Ovary (tissue), 9 donors: ENCODE measurements around the gene QSOX2. TPM values are rescaled to one million over a fixed set of nuclear protein-coding genes. Genes with fewer than 3 reads are reported as not detected.

ENCODE experiments used
- DNase-seq, 5 donors: peaks; one replicate each; pipeline ENCODE4 v3.0.0-alpha.2; 2019 to 2020
- H3K27ac ChIP-seq, 2 donors: fragments of 200-600 bp; one replicate each; pipeline versions ENCODE4 v1.5.1 to v1.8.0; 2019 to 2022
- H3K27me3 ChIP-seq: fragments of 200-600 bp; one replicate; pipeline ENCODE4 v1.8.0; 2022
- H3K36me3 ChIP-seq: fragments of 200-600 bp; sonication (generic); one replicate; pipeline ENCODE4 v1.5.1; 2019
- H3K4me1 ChIP-seq: one replicate; pipeline ENCODE4 v1.8.1; 2013; ENCODE audit warnings: mild to moderate bottlenecking, moderate library complexity; ENCODE audit not compliant: insufficient read depth
- H3K4me3 ChIP-seq: fragments of 200-600 bp; sonication (generic); one replicate; pipeline ENCODE4 v1.5.1; 2017
- H3K9me3 ChIP-seq, 2 donors: fragments of 200-600 bp in 1 of 2; sonication (generic) in 1 of 2; one replicate each; pipeline versions ENCODE4 v1.5.1 to v1.8.1; 2013 to 2019; ENCODE audit warnings: mild to moderate bottlenecking in 1 of 2, moderate library complexity in 1 of 2
- CTCF ChIP-seq, 3 donors: fragments of 450-650 bp in 2 of 3; fragments of 200-600 bp in 1 of 3; IDR thresholded peaks; one replicate each; pipeline versions ENCODE4 v1.5.1 to v1.8.0; 2016 to 2022; ENCODE audit warnings: antibody characterized with exemption in 3 of 3, mild to moderate bottlenecking in 1 of 3
- EP300 ChIP-seq: sonication (generic); formaldehyde crosslinking; IDR thresholded peaks from one replicate; pipeline ENCODE4 v1.6.1; 2017; ENCODE audit warnings: antibody characterized with exemption
- POLR2A ChIP-seq: fragments of 450-650 bp; IDR thresholded peaks from one replicate; pipeline ENCODE4 v1.6.1; 2017; ENCODE audit warnings: antibody characterized with exemption, mild to moderate bottlenecking, moderate library complexity
- WGBS, 3 donors: extraction: QIAGEN DNeasy Blood & Tissue Kit in 1 of 3; methylation state at CpG; one replicate each; pipeline versions ENCODE4 v1.1.5 to v1.1.7; 2013 to 2017; 5-methylcytosine and 5-hydroxymethylcytosine counted together
- intact Hi-C, 4 donors: fragments of 100-400 bp; cut with DNase I; formaldehyde crosslinking; loops; one replicate each; pipeline versions ENCODE4 v1.11.0 to v1.15.1; 2022 to 2023
- polyA plus RNA-seq, 2 donors: library from polyadenylated mRNA; stranded (reverse); fragments of 200-250 nt in 1 of 2; fragments of 350-450 nt in 1 of 2; fragmentation: Illumina TruSeq in 1 of 2; extraction: RNeasy Lipid Tissue Mini Kit (QIAGEN cat#74804) in 1 of 2; gene quantifications; one replicate each; pipeline ENCODE4 v1.2.3, GENCODE V29; 2013 to 2014
- total RNA-seq, 7 donors: library from RNA; depleted of rRNA in 2 of 7; stranded (reverse); fragments of >200 nt in 2 of 7; fragmentation: NEBNext Ultra II Directional in 3 of 7; extraction: Animal tissue kit (Norgen Biotek cat#: 25700) in 3 of 7; gene quantifications; one replicate each; pipeline versions ENCODE4 v1.1.0 to v1.2.4, GENCODE V29; 2016 to 2023
- donor health status: DM: no; HTN: no; CAD: no; lungs with moderate emphysema.
- donor health status: DM: no; HTN: no; CAD: no.
- donor health status: Bipolar disorder and iron deficiency.
- donor health status: DM: yes; HTN: yes; CAD: no.
- donor health status: DM: no; HTN: no; CAD: no.
- donor health status: DM: yes; HTN: yes; CAD: no.

Gene QSOX2
- total and polyA plus RNA-seq, 9 donors = 5.6 to 14.3 (median 7.8) TPM

- H3K27me3 ChIP-seq = no peaks in the 10 kb centered on the region
- no peaks in the 10 kb centered on the region for H3K36me3 ChIP-seq
- TF ChIP-seq EP300 (no peak), CTCF (IDR thresholded peaks at IDR 0.05) (no peak), POLR2A (no peak)
- 79 to 83% (median 83%) methylated on average over 32 to 45 of the region's 50 CpGs for WGBS, 3 donors
- DNase-seq = no peak
- intact Hi-C loops = no loop called here
- no peak overlapping the region for H3K4me3 ChIP-seq
- H3K27ac ChIP-seq = no peak overlapping the region
- H3K9me3 ChIP-seq = no peaks in the 10 kb centered on the region
- peaks cover 21% of the 10 kb centered on the region for H3K4me1 ChIP-seq
Measured at GRCh38 chr9:136251264-136252115, 5.9 kb upstream of the QSOX2 start.

GRCh38 chr9:136250676-136251075, 5.1 kb upstream of the QSOX2 start:
- 60 to 70% (median 65%) methylated on average over 10 of the region's 10 CpGs for WGBS, 3 donors
- intact Hi-C loops = no loop called here

GRCh38 chr9:136249877-136250559, 4.4 kb upstream of the QSOX2 start:
- WGBS, 3 donors = 19 to 33% (median 26%) methylated on average over 30 of the region's 30 CpGs
- intact Hi-C loops = loop anchor here in 1 of 4 donors (10.0 kb wide), 1 partner anchor 285 kb away; the partner anchor contains the start of gene UBAC1
- no peak for DNase-seq
- H3K27me3 ChIP-seq = no peaks in the 10 kb centered on the region
- no peaks in the 10 kb centered on the region for H3K36me3 ChIP-seq
- H3K9me3 ChIP-seq = no peaks in the 10 kb centered on the region
- TF ChIP-seq CTCF (IDR thresholded peaks at IDR 0.05) = no peak
- no peak for TF ChIP-seq POLR2A
- TF ChIP-seq EP300 = no peak
- no peak overlapping the region for H3K4me3 ChIP-seq
- H3K4me1 ChIP-seq = peaks cover 9% of the 10 kb centered on the region
- no peak overlapping the region for H3K27ac ChIP-seq

More at GRCh38 chr9:136250676-136251075, 5.1 kb upstream of the QSOX2 start:
- H3K9me3 ChIP-seq = no peaks in the 10 kb centered on the region
- peaks cover 14% of the 10 kb centered on the region for H3K4me1 ChIP-seq
- no peak for DNase-seq
- no peak overlapping the region for H3K4me3 ChIP-seq
- H3K36me3 ChIP-seq = no peaks in the 10 kb centered on the region
- H3K27me3 ChIP-seq = no peaks in the 10 kb centered on the region
- no peak overlapping the region for H3K27ac ChIP-seq
- TF ChIP-seq POLR2A = no peak
- TF ChIP-seq EP300 = no peak
- TF ChIP-seq CTCF (IDR thresholded peaks at IDR 0.05) = no peak

- intact Hi-C loops = loop anchor here in 1 of 4 donors (10.0 kb wide), 1 partner anchor 284 kb away; the partner anchor contains the start of gene UBAC1
- Histone ChIP-seq H3K27me3 (no peaks in the 10 kb centered on the region), H3K36me3 (no peaks in the 10 kb centered on the region), H3K9me3 (no peaks in the 10 kb centered on the region), H3K27ac (no peak overlapping the region), H3K4me3 (no peak overlapping the region), H3K4me1 (peaks cover 8% of the 10 kb centered on the region)
- 69 to 75% (median 72%) methylated on average over 30 of the region's 30 CpGs for WGBS, 3 donors
- DNase-seq = no peak
- TF ChIP-seq CTCF (IDR thresholded peaks at IDR 0.05) = no peak
- no peak for TF ChIP-seq POLR2A
- TF ChIP-seq EP300 = no peak
Measured at GRCh38 chr9:136248951-136249876, 3.6 kb upstream of the QSOX2 start.
